Measurements from ENCODE around the gene UNC45A.

- TF ChIP-seq ZNF585B (tag by site-specific recombination; IDR thresholded peaks at IDR 0.05) (no peak), ZNF776 (tag by site-specific recombination; IDR thresholded peaks at IDR 0.05; ENCODE audit: borderline replicate concordance) (no peak), ZNF133 (tag by site-specific recombination; IDR thresholded peaks at IDR 0.05) (no peak), ZNF791 (tag by site-specific recombination; IDR thresholded peaks at IDR 0.05) (no peak), ZNF558 (tag by site-specific recombination; IDR thresholded peaks at IDR 0.05) (no peak), ZSCAN30 (tag by site-specific recombination; IDR thresholded peaks at IDR 0.05) (peak; percentile 97), ZNF521 (tag by site-specific recombination; IDR thresholded peaks at IDR 0.05) (no peak), ZNF416 (tag by site-specific recombination; IDR thresholded peaks at IDR 0.05) (no peak), RBAK (tag by site-specific recombination; IDR thresholded peaks at IDR 0.05) (no peak), ZNF148 (tag by site-specific recombination; IDR thresholded peaks at IDR 0.05; ENCODE audit: borderline replicate concordance) (no peak), ZNF302 (tag by site-specific recombination; IDR thresholded peaks at IDR 0.05; ENCODE audit: low read depth) (no peak)
- TF ChIP-seq, protein P1, sequence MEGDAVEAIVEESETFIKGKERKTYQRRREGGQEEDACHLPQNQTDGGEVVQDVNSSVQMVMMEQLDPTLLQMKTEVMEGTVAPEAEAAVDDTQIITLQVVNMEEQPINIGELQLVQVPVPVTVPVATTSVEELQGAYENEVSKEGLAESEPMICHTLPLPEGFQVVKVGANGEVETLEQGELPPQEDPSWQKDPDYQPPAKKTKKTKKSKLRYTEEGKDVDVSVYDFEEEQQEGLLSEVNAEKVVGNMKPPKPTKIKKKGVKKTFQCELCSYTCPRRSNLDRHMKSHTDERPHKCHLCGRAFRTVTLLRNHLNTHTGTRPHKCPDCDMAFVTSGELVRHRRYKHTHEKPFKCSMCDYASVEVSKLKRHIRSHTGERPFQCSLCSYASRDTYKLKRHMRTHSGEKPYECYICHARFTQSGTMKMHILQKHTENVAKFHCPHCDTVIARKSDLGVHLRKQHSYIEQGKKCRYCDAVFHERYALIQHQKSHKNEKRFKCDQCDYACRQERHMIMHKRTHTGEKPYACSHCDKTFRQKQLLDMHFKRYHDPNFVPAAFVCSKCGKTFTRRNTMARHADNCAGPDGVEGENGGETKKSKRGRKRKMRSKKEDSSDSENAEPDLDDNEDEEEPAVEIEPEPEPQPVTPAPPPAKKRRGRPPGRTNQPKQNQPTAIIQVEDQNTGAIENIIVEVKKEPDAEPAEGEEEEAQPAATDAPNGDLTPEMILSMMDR (tag by site-specific recombination; IDR thresholded peaks at IDR 0.05), result peak; percentile 96
- TF ChIP-seq, protein P2, sequence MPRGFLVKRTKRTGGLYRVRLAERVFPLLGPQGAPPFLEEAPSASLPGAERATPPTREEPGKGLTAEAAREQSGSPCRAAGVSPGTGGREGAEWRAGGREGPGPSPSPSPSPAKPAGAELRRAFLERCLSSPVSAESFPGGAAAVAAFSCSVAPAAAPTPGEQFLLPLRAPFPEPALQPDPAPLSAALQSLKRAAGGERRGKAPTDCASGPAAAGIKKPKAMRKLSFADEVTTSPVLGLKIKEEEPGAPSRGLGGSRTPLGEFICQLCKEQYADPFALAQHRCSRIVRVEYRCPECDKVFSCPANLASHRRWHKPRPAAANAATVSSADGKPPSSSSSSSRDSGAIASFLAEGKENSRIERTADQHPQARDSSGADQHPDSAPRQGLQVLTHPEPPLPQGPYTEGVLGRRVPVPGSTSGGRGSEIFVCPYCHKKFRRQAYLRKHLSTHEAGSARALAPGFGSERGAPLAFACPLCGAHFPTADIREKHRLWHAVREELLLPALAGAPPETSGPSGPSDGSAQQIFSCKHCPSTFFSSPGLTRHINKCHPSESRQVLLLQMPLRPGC (tag by site-specific recombination; IDR thresholded peaks at IDR 0.05), result peak; percentile 60
These were observed 3.0 kb upstream of the UNC45A start, which contains the start of gene HDDC3 for GRCh38 chr15:90931828-90932659.
